K562 (cell line): Measurements from ENCODE around the gene UBE2Q1. TPM values are rescaled to one million over a fixed set of nuclear protein-coding genes. Genes with fewer than 3 reads are reported as not detected.

ENCODE experiments used
- ATAC-seq: fragments of 200-7000 bp; cut with Tn5 transposase; 3 replicates; pipeline ENCODE4 v1.9.1; 2020; ENCODE audit warnings: moderate library complexity
- BruUV-seq: library from RNA; stranded (reverse); fragments of 400-500 nt; replicated peaks from 2 replicates; lab custom pipeline; 2021; lab: Mats Ljungman, UMichigan
- CTCF ChIA-PET: fragments of 300-600 bp; formaldehyde crosslinking; extraction: SDS; loops from one replicate; lab custom pipeline; 2021; ENCODE audit warnings: low intra/inter-chr PET ratio; lab: Yijun Ruan, JAX
- POLR2A ChIA-PET: fragments of 300-600, 350-650 bp; sonication (Branson Sonifier 250); formaldehyde crosslinking; extraction: SDS; loops from one replicate; lab custom pipeline; 2021; ENCODE audit warnings: antibody characterized with exemption, inconsistent platforms; lab: Yijun Ruan, JAX
- DNase-seq, 4 experiments: peaks; one replicate each; pipeline versions ENCODE4 v3.0.0 to v3.0.0-alpha.2; 2011 to 2018; ENCODE audit warnings: low spot score in 3 of 4, mixed read lengths in 3 of 4; ENCODE audit errors: extremely low read depth in 1 of 4
- FAIRE-seq: peaks from 2 replicates; lab custom pipeline; 2011; peaks lifted over from hg19 to GRCh38; lab: Jason Lieb, UNC
- H2AFZ ChIP-seq: 2 replicates; pipeline ENCODE4 v1.6.0; 2011; ENCODE audit warnings: low read depth, low read length, control low read depth, inconsistent platforms
- H3K27ac ChIP-seq: fragments of 200-600 bp; 3 replicates; pipeline ENCODE4 v1.8.0; 2011; ENCODE audit warnings: low read depth, mild to moderate bottlenecking, control low read depth, inconsistent platforms, low read length, moderate library complexity, mixed read lengths; ENCODE audit errors: extremely low read depth
- H3K27me3 ChIP-seq, 2 experiments: fragments of 300-600 bp in 1 of 2; 2 replicates in 1 of 2; 3 replicates in 1 of 2; pipeline versions ENCODE4 v1.6.0 to v1.8.0; 2011; ENCODE audit warnings: inconsistent platforms in 2 of 2, low read length in 2 of 2, mild to moderate bottlenecking in 1 of 2, mixed read lengths in 1 of 2, moderate library complexity in 1 of 2; ENCODE audit not compliant: control insufficient read depth in 2 of 2, insufficient read depth in 2 of 2
- H3K36me3 ChIP-seq: fragments of 300-600 bp; 3 replicates; pipeline ENCODE4 v1.8.0; 2011; ENCODE audit warnings: mild to moderate bottlenecking, low read length, inconsistent platforms; ENCODE audit not compliant: control insufficient read depth, insufficient read depth
- H3K4me1 ChIP-seq, 2 experiments: fragments of 200-600 bp in 1 of 2; replicated peaks in 1 of 2; 2 replicates in 1 of 2; 3 replicates in 1 of 2; pipeline versions ENCODE4 v1.5.1 to v1.8.0; 2011; ENCODE audit warnings: inconsistent platforms in 2 of 2, low read length in 2 of 2, mild to moderate bottlenecking in 1 of 2, mixed read lengths in 1 of 2, moderate library complexity in 1 of 2; ENCODE audit not compliant: control insufficient read depth in 2 of 2, insufficient read depth in 2 of 2
- H3K4me2 ChIP-seq: 2 replicates; pipeline ENCODE4 v1.6.1; 2011; ENCODE audit warnings: low read length, control low read depth, inconsistent platforms, mixed read lengths; ENCODE audit not compliant: insufficient read depth
- H3K4me3 ChIP-seq: fragments of 200-600 bp; sonication (generic), shearing (Covaris generic); 2 replicates; pipeline ENCODE4 v1.5.1; 2016; ENCODE audit warnings: control low read depth, inconsistent platforms
- H3K79me2 ChIP-seq: fragments of 200-600 bp; 3 replicates; pipeline ENCODE4 v1.8.0; 2011; ENCODE audit warnings: low read length, inconsistent platforms; ENCODE audit not compliant: control insufficient read depth, insufficient read depth
- H3K9ac ChIP-seq, 2 experiments: 2 replicates each; pipeline versions ENCODE4 v1.6.0 to v1.6.1; 2011; ENCODE audit warnings: low read depth in 2 of 2, low read length in 2 of 2, control low read depth in 1 of 2, inconsistent platforms in 1 of 2, mild to moderate bottlenecking in 1 of 2, mixed read lengths in 1 of 2; ENCODE audit not compliant: insufficient read depth in 1 of 2
- H3K9me1 ChIP-seq: one replicate; pipeline ENCODE4 v1.6.0; 2011; ENCODE audit warnings: inconsistent platforms, mild to moderate bottlenecking, low read length, moderate library complexity; ENCODE audit not compliant: control insufficient read depth, insufficient read depth
- H3K9me3 ChIP-seq: replicated peaks from 2 replicates; pipeline ENCODE4 v1.5.1; 2011; ENCODE audit warnings: low read depth, low read length, inconsistent platforms; ENCODE audit not compliant: control insufficient read depth, insufficient read depth
- H4K20me1 ChIP-seq: replicated peaks from 2 replicates; pipeline ENCODE4 v1.6.1; 2011; ENCODE audit warnings: low read length, inconsistent platforms, mixed read lengths; ENCODE audit not compliant: control insufficient read depth, insufficient read depth
- CBX2 ChIP-seq: fragments of 200-600 bp; sonication (generic); IDR thresholded peaks from one replicate; pipeline ENCODE4 v1.6.1; 2012; ENCODE audit warnings: mild to moderate bottlenecking, low read length, inconsistent platforms; ENCODE audit not compliant: insufficient read depth, poor library complexity, severe bottlenecking
- GABPA ChIP-seq: fragments of 200-800 bp; sonication (Bioruptor generic); conservative IDR thresholded peaks from 2 replicates; pipeline ENCODE4 v1.6.1; 2016; ENCODE audit warnings: low read depth, missing genetic modification characterization, missing compliant biosample characterization
- HCFC1 ChIP-seq: IDR thresholded peaks from 2 replicates; pipeline ENCODE4 v1.6.1; 2012; ENCODE audit warnings: low read depth, low read length, improper control_type of control experiment
- NR2C1 ChIP-seq, 2 experiments: fragments of 450-650 bp; IDR thresholded peaks; 2 replicates each; pipeline ENCODE4 v1.6.1; 2017; ENCODE audit warnings: mild to moderate bottlenecking in 2 of 2, antibody characterized with exemption in 1 of 2, inconsistent platforms in 1 of 2, missing compliant biosample characterization in 1 of 2, missing genetic modification characterization in 1 of 2
- NR2C2 ChIP-seq, 2 experiments: fragments of 200-800 bp in 1 of 2; sonication (Bioruptor generic) in 1 of 2; sonication (generic) in 1 of 2; formaldehyde crosslinking in 1 of 2; IDR thresholded peaks; 2 replicates each; pipeline versions ENCODE4 v1.6.1 to v1.8.0; 2016 to 2022; ENCODE audit warnings: mild to moderate bottlenecking in 1 of 2, missing compliant biosample characterization in 1 of 2, missing genetic modification characterization in 1 of 2, missing genetic modification reagents in 1 of 2
- NRF1 ChIP-seq, 2 experiments: fragments of 450-650 bp; IDR thresholded peaks in 1 of 2; conservative IDR thresholded peaks in 1 of 2; 2 replicates each; pipeline ENCODE4 v1.6.1; 2014; ENCODE audit warnings: mild to moderate bottlenecking in 2 of 2
- PML ChIP-seq: IDR thresholded peaks from 2 replicates; pipeline ENCODE4 v1.6.1; 2012; ENCODE audit warnings: low read length, inconsistent platforms
- RBM14 ChIP-seq: fragments of 200-400 bp; formaldehyde crosslinking; IDR thresholded peaks from 2 replicates; pipeline ENCODE4 v1.6.1; 2018; ENCODE audit warnings: low read depth, mild to moderate bottlenecking, low read length, moderate library complexity, borderline replicate concordance; ENCODE audit not compliant: insufficient read depth
- SIX5 ChIP-seq, 2 experiments: IDR thresholded peaks; 2 replicates each; pipeline ENCODE4 v1.6.1; 2011; ENCODE audit warnings: low read length in 2 of 2, borderline replicate concordance in 1 of 2, low read depth in 1 of 2, mild to moderate bottlenecking in 1 of 2, moderate library complexity in 1 of 2; ENCODE audit not compliant: insufficient read depth in 1 of 2
- ZNF449 ChIP-seq: fragments of 250-450 bp; sonication (Bioruptor Pico); IDR thresholded peaks from 2 replicates; pipeline ENCODE4 v1.8.0; 2022; ENCODE audit warnings: moderate library complexity, mild to moderate bottlenecking, inconsistent platforms
- ZNF695 ChIP-seq: fragments of 450-650 bp; formaldehyde crosslinking; IDR thresholded peaks from 2 replicates; pipeline ENCODE4 v1.4.0; 2020; ENCODE audit warnings: mild to moderate bottlenecking, moderate library complexity
- WGBS: fragments of 100-300 bp; shearing (Covaris generic); methylation state at CpG from one replicate; pipeline ENCODE4 v1.1.6; 2016; ENCODE audit warnings: low coverage, mixed read lengths; ENCODE audit not compliant: insufficient coverage; ENCODE audit errors: missing lambda C conversion rate; 5-methylcytosine and 5-hydroxymethylcytosine counted together
- in situ Hi-C: fragments of 300-500 bp; cut with MboI; formaldehyde crosslinking; loops from 4 replicates; pipeline ENCODE4 v1.15.0; 2018; ENCODE audit warnings: inconsistent platforms, mixed read lengths
- intact Hi-C: fragments of 100-400 bp; cut with micrococcal nuclease; formaldehyde crosslinking; loops from 2 replicates; pipeline ENCODE4 v1.14.2; 2022
- polyA plus RNA-seq, 8 experiments: library from polyadenylated mRNA; depleted of rRNA in 4 of 8; stranded (reverse) in 5 of 8; unstranded in 3 of 8; fragments of >200 nt; fragmentation: Nextera tagmentation in 2 of 8; fragmentation: Illumina TruSeq in 1 of 8; extraction: Ambion mirVana in 2 of 8; extraction: Trizol in 1 of 8; gene quantifications; 2 replicates each; pipeline versions ENCODE4 v1.2.1 to v1.2.3, GENCODE V29; 2011 to 2014; ENCODE audit warnings: inconsistent platforms in 1 of 8, missing spikeins in 1 of 8
- total RNA-seq, 7 experiments: library from RNA; depleted of rRNA in 6 of 7; stranded (reverse); fragments of >200 nt in 6 of 7; fragmentation: Illumina TruSeq in 2 of 7; extraction: Trizol in 2 of 7; gene quantifications; 2 replicates each; pipeline versions ENCODE4 v1.2.1 to v1.2.3, GENCODE V29; 2011 to 2021; ENCODE audit warnings: low replicate concordance in 1 of 7

Gene UBE2Q1
- total and polyA plus RNA-seq, 9 of the 15 experiments (the other 6 are each of a cell fraction or from before 2014, with no cell fraction given) = 8.0 to 58.8 (median 27.6) TPM

GRCh38 chr1:154567386-154568156 lies 9.1 kb upstream of the UBE2Q1 start, which contains the start of gene CHRNB2 (continued):
- TF ChIP-seq RBM14 = no peak
- no peak for TF ChIP-seq ZNF695 (CRISPR knock-in tag)
- TF ChIP-seq ZNF449 (CRISPR knock-in tag) = no peak

GRCh38 chr1:154565876-154566275 lies 7.4 kb upstream of the UBE2Q1 start:
- BruUV-seq = no TSS peak
- peaks cover 16 to 65% of the 10 kb centered on the region in 2 experiments; a peak in 4 of 5 replicates for H3K27me3 ChIP-seq

More at GRCh38 chr1:154565876-154566275, 7.4 kb upstream of the UBE2Q1 start:
- 8% methylated on average over 6 of the region's 6 CpGs for WGBS
- Histone ChIP-seq H4K20me1 (no peaks in the 10 kb centered on the region; the same call in 1 of the 2 replicates), H3K4me2 (no peak overlapping the region), H3K9ac (no peak overlapping the region), H3K79me2 (no peaks in the 10 kb centered on the region), H3K4me1 (peaks cover 0 to 11% of the 10 kb centered on the region in 2 experiments; a peak in 3 of 5 replicates), H3K27ac (no peak overlapping the region), H3K4me3 (no peak overlapping the region), H3K9me3 (no peaks in the 10 kb centered on the region), H2AFZ (no peak overlapping the region), H3K36me3 (no peaks in the 10 kb centered on the region), H3K9me1 (no peaks in the 10 kb centered on the region)
- no peak for TF ChIP-seq CBX2
- 0 out of 4 replicates have a peak, but pooled peaks of 1 of the 2 experiments have one; percentile 14 for TF ChIP-seq SIX5 (IDR thresholded peaks at IDR 0.05; ENCODE audit: borderline replicate concordance in 1 of 2, insufficient read depth in 1 of 2, low read depth in 1 of 2, low read length in 2 of 2)
- TF ChIP-seq GABPA (tag) = peak; percentile 33; the same call in 1 of the 2 replicates
- no peak for TF ChIP-seq NR2C2 (CRISPR knock-in tag; IDR thresholded peaks at IDR 0.05)
- TF ChIP-seq NR2C2 (tag; IDR thresholded peaks at IDR 0.05) = peak; percentile 72
- TF ChIP-seq HCFC1 = peak; percentile 50; the same call in 1 of the 2 replicates
- TF ChIP-seq NR2C1 (IDR thresholded peaks at IDR 0.05) = peak; percentile 80
- TF ChIP-seq NR2C1 (tag; IDR thresholded peaks at IDR 0.05) = peak; percentile 91
- no peak for TF ChIP-seq PML
- peak; percentile 71 to 74 for TF ChIP-seq NRF1 (conservative IDR thresholded peaks at IDR 0.05 in 1 of 2, IDR thresholded peaks at IDR 0.05 in 1 of 2)
- in situ Hi-C loops (no loop called here), intact Hi-C loops (no loop called here)
- FAIRE-seq (no peak), DNase-seq (no peak), ATAC-seq (no peak)
- ChIA-PET CTCF (interaction anchor here (0.6 kb wide), 1 partner anchor 505 kb away, joined by 3 read pairs; no protein-coding TSS in a partner anchor), POLR2A (interaction anchor here (1.0 kb wide), 1 partner anchor 23 kb away, joined by 3 read pairs; no protein-coding TSS in a partner anchor)
